ENCODE data around the gene TBC1D9B. TPM values are rescaled to one million over a fixed set of nuclear protein-coding genes. Genes with fewer than 3 reads are reported as not detected.
"Not testable (repeated sequence)": the region's sequence is repeated elsewhere in the genome, so short reads cannot be mapped to it uniquely, and the experiment has no call there.

The TBC1D9B gene
- total RNA-seq, 2 donors from 2014 or later, result 61.6 to 74.1 TPM

DNA sequence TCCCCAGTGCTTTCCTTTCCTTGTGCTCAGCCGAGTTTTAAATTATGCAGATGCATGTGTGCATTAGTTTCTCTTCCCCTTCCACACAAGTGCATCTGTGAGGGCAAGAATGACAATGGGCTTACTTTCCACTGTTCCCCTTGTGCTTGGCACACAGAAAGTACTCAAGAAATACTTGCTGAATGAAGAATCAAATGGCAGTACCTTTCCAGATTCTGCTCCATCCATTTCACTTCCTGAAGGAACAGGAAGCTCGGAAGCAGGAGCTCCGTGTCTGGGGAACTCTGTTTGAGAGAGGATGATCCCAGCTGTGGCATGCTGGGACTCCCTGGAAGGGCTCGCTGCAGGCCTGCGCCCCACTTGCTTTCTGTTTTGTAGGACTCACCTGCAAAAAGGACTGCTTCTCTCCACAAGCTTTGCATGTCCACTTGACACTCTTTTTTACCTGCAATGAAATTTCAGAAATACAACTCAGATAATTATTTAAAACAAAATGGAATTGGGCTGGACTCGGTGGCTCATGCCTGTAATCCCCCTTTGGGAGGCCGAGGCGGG lies 54.6 kb downstream of the TBC1D9B start:
- no peaks in the 10 kb centered on the region for H3K9me3 ChIP-seq (ENCODE audit: control insufficient read depth, low read length, poor library complexity, severe bottlenecking)
- peak; percentile 28 for ATAC-seq
- Mint-ChIP-seq H3K4me3 (no peak overlapping the region), H3K36me3 (ENCODE audit: low read depth) (peaks cover 5% of the 10 kb centered on the region), H3K27me3 (no peaks in the 10 kb centered on the region), H3K27ac (no peak overlapping the region), H3K4me1 (peaks cover 10% of the 10 kb centered on the region)
- no peak for DNase-seq

DNA sequence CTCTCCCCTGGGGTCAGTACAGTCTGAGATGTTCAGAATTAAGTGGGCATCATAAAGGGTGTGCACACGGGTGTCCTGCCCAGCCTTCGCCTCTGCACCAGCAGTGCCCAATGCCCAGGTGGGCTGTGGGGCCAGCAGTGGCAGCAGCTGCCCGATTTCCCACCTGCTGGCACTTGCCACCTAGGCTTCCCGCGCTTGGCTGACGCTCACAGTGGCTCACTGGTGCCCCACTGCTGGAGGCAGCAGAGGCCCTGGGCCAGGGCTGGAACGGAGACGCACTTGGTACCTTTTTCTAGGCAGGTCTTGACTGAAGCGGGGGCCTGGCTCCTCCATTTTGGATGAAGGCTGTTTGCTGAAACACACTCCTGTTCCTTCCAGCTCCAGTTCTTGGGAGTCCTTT lies 66.1 kb downstream of the TBC1D9B start:
- H3K4me1 Mint-ChIP-seq, result peaks cover 8% of the 10 kb centered on the region
- H3K27me3 Mint-ChIP-seq, result no peaks in the 10 kb centered on the region
- DNase-seq, result no peak
- peak overlapping the region; percentile 96 for H3K27ac Mint-ChIP-seq
- peak overlapping the region; percentile 55 for H3K4me3 Mint-ChIP-seq
- peaks cover 2% of the 10 kb centered on the region for H3K36me3 Mint-ChIP-seq (ENCODE audit: low read depth)
- no peak for ATAC-seq
- H3K9me3 ChIP-seq (ENCODE audit: control insufficient read depth, low read length, poor library complexity, severe bottlenecking), result no peaks in the 10 kb centered on the region

DNA sequence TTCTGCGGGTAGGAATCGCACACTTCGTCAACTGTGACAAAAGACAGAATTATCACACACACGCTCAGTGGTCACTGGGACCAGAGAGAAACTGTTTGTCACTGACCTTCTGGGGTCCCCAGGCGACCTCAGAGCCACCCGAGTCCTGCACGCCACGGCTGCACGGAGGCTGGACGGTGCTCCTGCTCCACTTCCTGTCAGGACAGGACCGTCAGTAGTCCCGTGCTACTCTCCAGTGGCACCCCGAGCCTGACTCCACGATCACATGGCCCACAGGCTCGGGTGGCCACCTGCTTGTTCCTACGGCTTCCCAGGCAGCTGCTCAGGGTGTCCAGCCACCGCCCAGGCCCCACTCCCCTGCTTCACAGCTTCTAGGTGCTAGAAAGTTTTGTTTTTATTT lies 66.9 kb downstream of the TBC1D9B start:
- H3K9me3 ChIP-seq (ENCODE audit: control insufficient read depth, low read length, poor library complexity, severe bottlenecking), result no peaks in the 10 kb centered on the region
- ATAC-seq (no peak), DNase-seq (no peak)
- Mint-ChIP-seq H3K27ac (peak overlapping the region; percentile 96), H3K4me1 (peaks cover 15% of the 10 kb centered on the region), H3K27me3 (no peaks in the 10 kb centered on the region), H3K4me3 (peak overlapping the region; percentile 49), H3K36me3 (ENCODE audit: low read depth) (peaks cover 4% of the 10 kb centered on the region)

DNA sequence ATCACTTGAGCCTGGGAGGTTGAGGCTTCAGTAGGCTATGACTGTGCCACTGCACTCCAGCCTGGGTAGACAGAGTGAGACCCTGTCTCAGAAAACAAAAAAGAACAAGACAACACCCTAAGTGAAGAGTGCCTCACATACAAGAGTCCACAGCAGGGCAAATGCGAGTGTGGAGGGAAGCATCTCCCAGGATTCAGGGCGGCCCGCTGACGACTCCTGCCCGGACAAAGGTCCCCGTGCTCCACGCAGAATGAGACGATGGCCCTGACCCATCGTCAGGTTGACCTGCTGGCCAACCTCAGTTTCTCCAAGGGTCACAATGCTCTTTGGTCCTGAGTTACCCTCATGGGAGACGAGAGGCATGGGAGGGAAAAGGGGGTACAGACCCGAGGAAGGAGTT lies 67.4 kb downstream of the TBC1D9B start:
- no peaks in the 10 kb centered on the region for H3K9me3 ChIP-seq (ENCODE audit: control insufficient read depth, low read length, poor library complexity, severe bottlenecking)
- Mint-ChIP-seq H3K4me1 (peaks cover 15% of the 10 kb centered on the region), H3K36me3 (ENCODE audit: low read depth) (peaks cover 4% of the 10 kb centered on the region), H3K4me3 (no peak overlapping the region), H3K27me3 (no peaks in the 10 kb centered on the region), H3K27ac (peak overlapping the region; percentile 96)
- ATAC-seq (no peak), DNase-seq (no peak)

DNA sequence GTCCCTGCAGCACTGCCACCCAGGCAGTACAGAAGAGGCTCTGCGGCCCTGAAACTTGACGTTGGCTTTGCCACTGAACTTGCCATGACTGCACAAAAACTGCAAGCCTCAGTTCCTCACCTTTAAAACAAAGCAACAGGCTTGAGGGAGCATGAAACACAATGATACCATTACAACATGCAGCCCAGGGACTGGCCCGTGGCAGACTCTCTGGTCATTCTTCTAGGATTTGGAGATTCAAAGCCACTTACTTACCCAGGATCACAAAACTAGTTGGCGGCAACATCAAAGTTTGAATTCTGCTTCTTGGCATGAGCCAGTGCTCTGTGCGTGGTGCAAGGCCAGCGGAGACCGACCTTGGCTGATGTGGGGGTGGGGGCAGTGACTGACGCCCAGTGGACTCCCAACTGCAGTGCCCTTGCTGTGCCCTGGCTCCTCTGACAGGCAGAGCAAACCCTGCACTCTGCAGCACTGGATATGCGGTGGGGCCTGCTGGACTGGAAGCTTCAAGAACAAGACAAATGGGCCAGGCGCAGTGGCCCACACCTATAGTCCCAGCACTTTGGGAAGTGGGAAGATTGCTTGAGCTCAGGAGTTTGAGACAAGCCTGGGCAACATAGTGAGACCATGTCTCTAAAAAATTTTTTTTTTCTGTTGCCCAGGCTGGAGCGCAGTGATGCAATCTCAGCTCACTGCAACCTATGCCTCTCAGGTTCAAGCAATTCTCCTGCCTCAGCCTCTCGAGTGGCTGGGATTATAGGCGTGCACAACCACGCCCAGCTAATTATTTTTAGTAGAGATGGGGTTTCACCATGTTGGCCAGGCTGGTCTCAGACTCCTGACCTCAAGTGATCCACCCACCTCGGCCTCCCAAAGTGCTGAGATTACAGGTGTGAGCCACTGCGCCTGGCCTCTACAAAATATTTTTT lies 68.1 kb downstream of the TBC1D9B start:
- Mint-ChIP-seq H3K36me3 (ENCODE audit: low read depth) (peaks cover 4% of the 10 kb centered on the region), H3K4me1 (peaks cover 15% of the 10 kb centered on the region), H3K27me3 (no peaks in the 10 kb centered on the region), H3K4me3 (peak overlapping the region; percentile 19), H3K27ac (peak overlapping the region; percentile 96)
- H3K9me3 ChIP-seq (ENCODE audit: control insufficient read depth, low read length, poor library complexity, severe bottlenecking), result no peaks in the 10 kb centered on the region
- no peak for ATAC-seq
- no peak for DNase-seq

DNA sequence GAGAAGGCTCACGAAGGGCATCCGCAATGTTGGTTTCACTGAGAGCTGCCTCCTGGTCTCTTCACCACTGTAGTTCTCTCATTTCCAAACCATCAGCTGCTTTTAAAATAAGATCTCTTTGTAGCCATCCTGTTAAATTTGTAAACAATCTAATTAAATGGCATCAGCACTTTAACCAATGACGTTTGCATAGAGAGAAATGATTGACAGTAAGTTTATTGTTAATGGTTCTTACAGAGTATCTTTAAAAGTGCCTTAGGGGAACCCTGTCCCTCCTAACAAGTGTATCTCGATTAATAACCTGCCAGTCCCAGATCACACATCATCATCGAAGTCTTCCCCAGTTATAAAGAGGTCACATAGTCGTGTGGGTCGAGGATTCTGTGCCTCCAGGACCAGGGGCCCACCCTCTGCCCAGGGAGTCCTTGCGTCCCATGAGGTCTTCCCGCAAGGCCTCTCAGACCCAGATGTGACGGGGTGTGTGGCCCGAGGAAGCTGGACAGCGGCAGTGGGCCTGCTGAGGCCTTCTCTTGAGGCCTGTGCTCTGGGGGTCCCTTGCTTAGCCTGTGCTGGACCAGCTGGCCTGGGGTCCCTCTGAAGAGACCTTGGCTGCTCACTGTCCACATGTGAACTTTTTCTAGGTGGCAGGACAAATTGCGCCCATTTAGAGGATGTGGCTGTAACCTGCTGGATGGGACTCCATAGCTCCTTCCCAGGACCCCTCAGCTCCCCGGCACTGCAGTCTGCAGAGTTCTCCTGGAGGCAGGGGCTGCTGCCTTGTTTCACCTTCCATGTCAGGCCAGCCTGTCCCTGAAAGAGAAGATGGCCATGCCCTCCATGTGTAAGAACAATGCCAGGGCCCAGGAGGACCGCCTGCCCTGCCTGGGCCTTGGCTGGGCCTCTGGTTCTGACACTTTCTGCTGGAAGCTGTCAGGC lies 70.4 kb downstream of the TBC1D9B start:
- H3K4me1 Mint-ChIP-seq, result peaks cover 15% of the 10 kb centered on the region
- DNase-seq, result no peak
- no peaks in the 10 kb centered on the region for H3K9me3 ChIP-seq (ENCODE audit: control insufficient read depth, low read length, poor library complexity, severe bottlenecking)
- H3K4me3 Mint-ChIP-seq, result peak overlapping the region; percentile 82
- peaks cover 8% of the 10 kb centered on the region for H3K36me3 Mint-ChIP-seq (ENCODE audit: low read depth)
- H3K27me3 Mint-ChIP-seq, result no peaks in the 10 kb centered on the region
- peak overlapping the region; percentile 96 for H3K27ac Mint-ChIP-seq
- ATAC-seq, result no peak

DNA sequence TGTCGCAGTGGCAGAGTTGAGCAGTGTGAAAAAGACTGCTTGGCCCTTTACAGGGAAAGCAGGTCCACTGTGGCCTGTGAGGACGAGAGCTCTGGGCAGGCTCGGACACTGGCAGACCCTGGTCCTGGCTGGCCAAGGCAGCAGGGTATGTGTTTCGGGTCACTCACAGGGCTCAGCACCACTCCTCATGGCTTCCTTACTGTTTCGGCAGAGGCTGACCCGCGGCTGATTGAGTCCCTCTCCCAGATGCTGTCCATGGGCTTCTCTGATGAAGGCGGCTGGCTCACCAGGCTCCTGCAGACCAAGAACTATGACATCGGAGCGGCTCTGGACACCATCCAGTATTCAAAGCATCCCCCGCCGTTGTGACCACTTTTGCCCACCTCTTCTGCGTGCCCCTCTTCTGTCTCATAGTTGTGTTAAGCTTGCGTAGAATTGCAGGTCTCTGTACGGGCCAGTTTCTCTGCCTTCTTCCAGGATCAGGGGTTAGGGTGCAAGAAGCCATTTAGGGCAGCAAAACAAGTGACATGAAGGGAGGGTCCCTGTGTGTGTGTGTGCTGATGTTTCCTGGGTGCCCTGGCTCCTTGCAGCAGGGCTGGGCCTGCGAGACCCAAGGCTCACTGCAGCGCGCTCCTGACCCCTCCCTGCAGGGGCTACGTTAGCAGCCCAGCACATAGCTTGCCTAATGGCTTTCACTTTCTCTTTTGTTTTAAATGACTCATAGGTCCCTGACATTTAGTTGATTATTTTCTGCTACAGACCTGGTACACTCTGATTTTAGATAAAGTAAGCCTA lies 71.3 kb downstream of the TBC1D9B start:
- Mint-ChIP-seq H3K4me3 (peak overlapping the region; percentile 82), H3K27me3 (no peaks in the 10 kb centered on the region), H3K4me1 (peaks cover 18% of the 10 kb centered on the region), H3K27ac (peak overlapping the region; percentile 96), H3K36me3 (ENCODE audit: low read depth) (peaks cover 8% of the 10 kb centered on the region)
- peak in 2 of 3 donors; percentile 30 to 38 for DNase-seq
- no peaks in the 10 kb centered on the region for H3K9me3 ChIP-seq (ENCODE audit: control insufficient read depth, low read length, poor library complexity, severe bottlenecking)
- ATAC-seq, result peak; percentile 79

DNA sequence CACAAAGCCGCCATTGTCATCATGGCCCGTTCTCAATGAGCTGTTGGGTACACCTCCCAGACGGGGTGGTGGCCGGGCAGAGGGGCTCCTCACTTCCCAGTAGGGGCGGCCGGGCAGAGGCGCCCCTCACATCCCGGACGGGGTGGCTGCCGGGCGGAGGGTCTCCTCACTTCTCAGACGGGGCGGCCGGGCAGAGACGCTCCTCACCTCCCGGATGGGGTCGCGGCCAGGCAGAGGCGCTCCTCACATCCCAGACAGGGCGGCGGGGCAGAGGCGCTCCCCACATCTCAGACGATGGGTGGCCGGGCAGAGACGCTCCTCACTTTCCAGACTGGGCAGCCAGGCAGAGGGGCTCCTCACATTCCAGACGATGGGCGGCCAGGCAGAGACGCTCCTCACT lies 72.8 kb downstream of the TBC1D9B start:
- not testable (repeated sequence) for H3K9me3 ChIP-seq (ENCODE audit: control insufficient read depth, low read length, poor library complexity, severe bottlenecking); H3K27me3 Mint-ChIP-seq; H3K27ac Mint-ChIP-seq; H3K4me3 Mint-ChIP-seq; DNase-seq; ATAC-seq; H3K36me3 Mint-ChIP-seq (ENCODE audit: low read depth)
- H3K4me1 Mint-ChIP-seq, result peaks cover 22% of the 10 kb centered on the region

DNA sequence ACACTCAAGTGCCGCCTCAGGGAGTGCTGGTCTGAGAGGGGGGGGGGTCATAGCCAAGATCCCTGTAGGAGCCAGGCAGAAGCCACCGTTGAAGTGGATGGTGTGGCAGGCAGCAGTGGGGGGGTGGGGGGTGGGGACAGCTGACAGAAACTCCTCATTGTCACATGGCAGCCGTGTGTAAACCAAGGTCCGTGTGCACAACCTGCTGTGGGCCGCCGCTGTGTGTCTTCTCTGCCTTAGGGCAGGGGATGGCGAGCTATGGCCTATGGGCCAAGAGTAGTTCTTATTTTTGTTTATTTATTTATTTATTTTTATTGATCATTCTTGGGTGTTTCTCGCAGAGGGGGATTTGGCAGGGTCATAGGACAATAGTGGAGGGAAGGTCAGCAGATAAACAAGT lies 73.6 kb downstream of the TBC1D9B start:
- H3K9me3 ChIP-seq (ENCODE audit: control insufficient read depth, low read length, poor library complexity, severe bottlenecking), result no peaks in the 10 kb centered on the region
- no peak for ATAC-seq
- no peak for DNase-seq
- H3K27me3 Mint-ChIP-seq, result no peaks in the 10 kb centered on the region
- peak overlapping the region; percentile 49 for H3K4me3 Mint-ChIP-seq
- H3K27ac Mint-ChIP-seq, result peak overlapping the region; percentile 87
- peaks cover 22% of the 10 kb centered on the region for H3K4me1 Mint-ChIP-seq
- peaks cover 8% of the 10 kb centered on the region for H3K36me3 Mint-ChIP-seq (ENCODE audit: low read depth)

DNA sequence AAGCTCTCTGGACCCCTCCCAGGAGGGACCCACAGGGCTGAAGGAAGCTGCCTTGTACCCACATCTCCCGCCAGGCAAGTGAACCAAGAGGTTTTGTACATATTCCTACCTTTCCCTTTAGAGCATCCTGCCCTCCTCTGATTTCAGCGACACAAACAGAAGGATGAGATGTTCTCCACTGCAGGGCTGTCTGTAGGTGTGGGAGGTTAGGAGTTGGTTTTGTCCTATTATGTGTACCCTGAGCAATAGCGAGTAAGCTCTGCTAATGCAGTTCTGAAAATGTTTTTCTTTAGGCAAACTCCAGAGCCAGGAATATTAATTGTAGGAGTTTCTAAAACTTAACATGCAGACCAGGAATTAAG lies 74.0 kb downstream of the TBC1D9B start:
- peaks cover 9% of the 10 kb centered on the region for H3K36me3 Mint-ChIP-seq (ENCODE audit: low read depth)
- ATAC-seq (no peak), DNase-seq (no peak)
- H3K9me3 ChIP-seq (ENCODE audit: control insufficient read depth, low read length, poor library complexity, severe bottlenecking), result no peaks in the 10 kb centered on the region
- H3K27me3 Mint-ChIP-seq, result no peaks in the 10 kb centered on the region
- peaks cover 23% of the 10 kb centered on the region for H3K4me1 Mint-ChIP-seq
- peak overlapping the region; percentile 49 for H3K4me3 Mint-ChIP-seq
- peak overlapping the region; percentile 87 for H3K27ac Mint-ChIP-seq

DNA sequence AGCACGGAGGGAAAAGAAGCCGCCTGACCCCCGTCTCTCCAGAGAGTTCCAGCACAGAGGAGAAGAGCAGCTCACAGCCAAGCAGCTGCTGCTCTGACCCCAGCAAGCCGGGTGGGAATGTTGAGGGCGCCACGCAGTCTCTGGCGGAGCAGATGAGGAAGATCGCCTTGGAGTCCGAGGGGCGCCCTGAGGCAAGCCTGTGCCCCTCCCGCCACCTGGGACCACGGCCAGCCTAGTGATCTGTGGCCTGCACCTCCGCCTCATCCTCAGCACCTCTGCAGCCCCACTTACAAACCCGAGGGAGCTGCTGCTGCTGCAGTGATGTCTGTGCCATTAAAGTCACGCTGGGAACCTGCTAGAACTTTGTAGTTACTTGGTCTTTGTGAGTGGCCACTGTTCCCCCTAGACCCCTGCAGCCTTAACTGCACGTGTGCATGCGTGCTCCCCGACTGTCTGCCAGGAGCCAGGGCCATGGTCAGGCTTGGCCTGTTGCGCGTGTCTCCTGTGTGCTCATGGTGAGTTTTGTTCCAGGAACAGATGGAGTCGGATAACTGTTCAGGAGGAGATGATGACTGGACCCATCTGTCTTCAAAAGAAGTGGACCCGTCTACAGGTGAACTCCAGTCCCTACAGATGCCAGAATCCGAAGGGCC lies 74.5 kb downstream of the TBC1D9B start:
- H3K27me3 Mint-ChIP-seq, result no peaks in the 10 kb centered on the region
- no peaks in the 10 kb centered on the region for H3K9me3 ChIP-seq (ENCODE audit: control insufficient read depth, low read length, poor library complexity, severe bottlenecking)
- H3K36me3 Mint-ChIP-seq (ENCODE audit: low read depth), result peaks cover 10% of the 10 kb centered on the region
- no peak for DNase-seq
- no peak for ATAC-seq
- H3K27ac Mint-ChIP-seq, result peak overlapping the region; percentile 87
- peak overlapping the region; percentile 25 for H3K4me3 Mint-ChIP-seq
- peaks cover 25% of the 10 kb centered on the region for H3K4me1 Mint-ChIP-seq

DNA sequence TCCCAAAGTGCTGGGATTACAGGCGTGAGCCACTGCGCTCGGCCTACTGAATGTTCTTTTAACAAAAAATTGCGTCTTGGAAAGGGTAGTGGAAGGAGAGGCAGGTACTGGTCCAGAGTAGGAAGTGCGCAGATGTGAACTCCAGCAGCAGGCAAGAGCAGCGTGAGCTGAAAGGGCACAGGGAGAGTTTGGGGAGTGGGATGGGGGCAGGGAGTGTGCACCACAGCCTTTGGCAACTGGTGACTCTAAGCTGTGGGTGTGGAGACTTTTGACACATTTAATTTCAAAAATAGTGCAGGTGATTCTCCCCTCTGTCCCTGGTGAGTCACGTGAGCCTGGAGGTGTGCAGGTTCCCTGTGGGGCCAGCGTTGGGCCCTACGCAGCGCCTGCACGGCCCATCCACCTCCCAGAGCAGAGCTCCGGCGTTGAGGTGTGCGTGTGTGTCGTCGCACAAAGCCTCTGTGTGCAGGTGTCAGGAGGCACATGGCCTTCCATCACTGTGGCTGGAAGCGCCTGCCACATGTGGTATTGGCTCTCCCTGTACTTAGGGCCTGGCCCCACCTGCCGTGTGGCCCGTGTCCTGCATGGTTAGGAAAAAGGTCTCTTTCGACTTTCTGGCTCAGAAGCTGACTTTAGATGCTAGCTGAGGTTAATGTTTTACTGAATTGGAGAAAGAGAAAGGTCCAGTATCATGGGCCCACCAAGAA lies 75.5 kb downstream of the TBC1D9B start:
- Mint-ChIP-seq H3K27ac (peak overlapping the region; percentile 77), H3K27me3 (no peaks in the 10 kb centered on the region), H3K36me3 (ENCODE audit: low read depth) (peaks cover 10% of the 10 kb centered on the region), H3K4me3 (peak overlapping the region; percentile 19), H3K4me1 (peaks cover 23% of the 10 kb centered on the region)
- ATAC-seq (no peak), DNase-seq (no peak)
- no peaks in the 10 kb centered on the region for H3K9me3 ChIP-seq (ENCODE audit: control insufficient read depth, low read length, poor library complexity, severe bottlenecking)
